Activated T-helper 1 cell treated with Interleukin-2 at 50 U/mL for 16 hours (primary cell): ENCODE results near the gene MFSD12.

Experiments used
- DNase-seq: peaks from one replicate; pipeline ENCODE4 v3.0.0-alpha.2; 2020; ENCODE audit warnings: low read depth

Gene MFSD12

DNA sequence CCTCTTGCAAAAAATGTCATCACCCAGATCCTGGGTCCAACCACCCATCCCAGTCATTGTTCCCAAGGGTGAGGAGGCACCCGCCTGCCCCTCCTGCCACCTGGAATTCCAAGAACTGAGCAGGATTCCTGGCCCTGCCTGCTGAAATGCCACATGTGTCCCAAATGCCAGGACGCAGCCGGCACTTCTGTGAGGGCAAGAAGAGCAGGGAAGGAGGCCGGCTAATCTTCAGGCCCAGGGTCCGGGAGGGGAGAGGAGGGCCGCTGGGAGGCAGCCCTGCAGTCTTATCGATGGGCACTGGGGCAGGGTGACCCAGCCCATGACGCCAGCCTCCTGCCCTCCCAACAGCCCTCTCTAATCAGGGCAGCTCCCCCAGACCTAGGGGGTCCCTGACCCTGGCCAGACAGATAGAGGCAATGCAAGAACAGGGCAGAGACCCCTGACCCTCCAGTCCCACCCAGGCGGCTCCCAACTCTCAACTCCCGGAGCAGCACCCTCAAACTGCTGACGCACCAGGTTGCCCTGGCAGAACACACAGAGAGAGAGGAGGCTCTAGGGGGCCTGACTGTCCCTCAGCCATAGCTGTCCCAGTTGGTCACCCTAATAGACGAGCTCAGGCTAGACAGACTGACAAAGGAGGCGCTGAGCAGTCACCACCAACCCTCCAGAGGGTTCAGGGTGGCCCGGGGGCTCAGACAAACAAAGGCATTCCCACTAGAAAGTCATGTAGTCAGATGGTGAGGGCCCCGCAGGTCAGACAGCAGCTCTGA lies 1.5 kb downstream of the MFSD12 start:
- DNase-seq = no peak

DNA sequence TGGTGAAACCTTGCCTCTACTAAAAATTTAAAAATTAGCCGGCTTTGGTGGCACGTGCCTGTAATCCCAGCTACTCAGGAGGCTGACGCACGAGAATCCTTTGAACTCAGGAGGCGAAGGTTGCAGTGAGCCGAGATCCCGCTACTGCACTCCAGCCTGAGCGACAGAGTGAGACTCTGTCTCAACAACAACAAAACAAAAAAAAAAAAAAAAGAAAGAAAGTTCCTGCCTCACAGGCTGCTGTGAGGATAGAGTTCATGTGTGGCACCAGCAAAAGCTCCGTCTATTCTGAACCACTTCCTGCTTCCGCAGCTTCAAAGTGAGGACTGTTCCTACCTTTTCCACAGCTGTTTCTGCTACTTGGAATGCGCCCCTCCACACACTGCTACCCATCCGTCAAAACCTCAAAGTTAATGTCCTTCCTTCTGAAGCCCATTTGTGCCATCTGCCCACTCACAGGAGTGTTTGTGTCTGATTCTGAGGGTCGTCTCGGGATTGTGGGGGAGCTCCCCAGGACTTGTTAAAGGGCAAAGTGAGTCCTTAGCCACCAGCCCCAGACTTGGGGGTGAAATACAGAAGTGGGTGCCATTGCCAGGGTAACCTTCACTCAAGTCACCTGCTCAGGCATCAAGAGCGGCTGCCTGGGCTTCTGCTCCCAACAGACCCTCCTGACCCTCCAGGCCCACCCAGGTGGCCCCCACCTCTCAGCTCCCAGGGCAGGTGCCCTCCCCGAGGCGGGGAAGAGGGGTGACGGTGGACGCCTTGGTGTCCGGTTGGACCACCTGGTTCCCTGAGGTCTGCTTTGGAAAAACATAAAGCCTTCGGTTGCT lies 2.9 kb downstream of the MFSD12 start:
- DNase-seq = peak; percentile 34

DNA sequence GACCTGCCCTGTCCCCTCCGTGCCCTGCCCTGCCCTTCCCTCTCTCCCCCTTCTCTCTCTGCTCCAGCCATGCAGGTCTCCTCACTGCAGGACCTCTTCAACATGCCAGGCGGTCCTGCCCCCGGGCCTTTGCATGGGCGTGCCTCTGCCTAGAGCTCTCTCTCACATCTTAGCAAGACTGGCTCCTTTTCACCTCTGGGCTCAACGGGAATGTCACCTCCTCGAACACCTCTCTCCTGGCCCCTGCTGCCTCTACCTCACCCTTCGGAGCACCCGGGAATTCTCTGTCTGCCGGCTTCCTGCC lies 5.6 kb downstream of the MFSD12 start:
- DNase-seq = no peak

DNA sequence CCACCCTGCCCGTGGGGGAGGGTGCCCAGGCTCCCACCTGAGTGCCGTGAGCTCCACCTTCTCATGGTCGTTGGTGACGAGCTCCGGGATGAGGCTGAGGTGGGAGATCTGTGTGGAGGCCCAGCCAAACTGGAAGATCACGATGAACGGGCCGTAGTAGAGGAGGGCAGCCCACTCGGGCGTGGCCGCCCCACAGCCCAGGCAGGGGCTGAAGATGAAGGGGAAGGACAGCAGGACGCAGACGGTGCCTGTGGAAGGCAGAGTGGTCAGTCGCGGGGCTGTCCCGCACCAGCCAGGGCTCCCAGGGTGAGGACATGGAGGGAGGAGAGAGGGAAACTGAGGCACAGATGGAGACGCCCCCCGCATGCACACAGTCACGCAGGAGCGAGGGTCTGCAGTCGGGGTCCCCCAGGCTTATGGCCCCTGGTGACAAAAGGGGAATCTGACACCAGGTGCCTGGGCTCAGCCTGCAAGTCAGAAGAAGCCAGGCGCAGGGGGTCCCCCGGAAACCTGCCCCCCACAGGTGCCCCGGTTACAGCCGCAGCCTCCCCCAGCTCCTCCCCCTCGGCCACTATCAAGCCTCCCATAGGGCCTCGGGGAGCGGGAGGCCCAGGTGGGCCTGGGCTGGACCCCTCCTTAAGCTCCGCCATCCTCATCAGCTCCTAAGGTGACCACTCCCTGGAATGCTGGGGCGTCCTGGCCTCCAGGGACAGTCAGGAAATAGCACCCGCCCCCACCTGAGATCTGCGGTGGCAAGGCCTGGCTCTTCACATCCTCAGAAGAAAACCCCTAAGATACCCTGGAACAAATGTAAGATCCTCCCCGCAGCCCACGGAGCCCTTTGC lies 6.2 kb downstream of the MFSD12 start:
- DNase-seq = no peak

DNA sequence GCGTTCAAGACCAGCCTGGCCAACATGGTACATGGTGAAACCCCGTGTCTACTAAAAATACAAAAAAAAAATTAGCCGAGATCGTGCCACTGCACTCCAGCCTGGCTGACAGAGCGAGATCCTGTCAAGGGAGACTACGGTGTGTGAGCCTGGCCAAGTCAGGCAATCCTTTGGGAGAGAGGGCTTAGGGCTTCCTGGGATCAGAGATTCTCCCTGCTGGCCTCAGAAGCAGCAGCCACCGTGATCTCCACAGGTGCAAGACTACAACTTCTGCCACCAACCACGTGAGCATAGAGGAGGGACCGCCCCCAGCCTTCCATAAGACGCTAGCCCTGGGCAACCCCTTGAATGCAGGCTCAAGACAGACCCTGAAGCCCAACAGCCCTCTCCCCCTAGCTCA lies 7.6 kb downstream of the MFSD12 start:
- DNase-seq = no peak

DNA sequence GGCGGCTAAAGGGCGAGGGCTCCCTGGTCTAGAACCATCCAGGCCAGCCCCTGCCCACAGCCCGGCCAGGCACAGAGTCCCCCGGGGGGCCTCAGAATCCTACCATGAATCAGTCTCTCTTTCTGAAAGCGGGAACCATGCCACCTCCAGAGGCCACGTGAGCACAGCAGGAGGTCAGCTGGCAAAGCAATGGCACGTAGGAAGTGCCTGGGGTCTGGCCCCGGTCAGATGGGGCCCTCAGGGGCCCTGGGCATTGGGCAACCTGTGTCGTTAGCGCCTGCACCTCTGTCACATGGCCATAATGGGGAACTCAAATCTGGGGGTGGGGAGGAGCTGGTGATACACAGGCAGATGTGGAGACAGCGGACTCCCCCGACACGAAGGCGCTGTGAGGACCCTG lies 8.8 kb downstream of the MFSD12 start:
- DNase-seq = no peak

DNA sequence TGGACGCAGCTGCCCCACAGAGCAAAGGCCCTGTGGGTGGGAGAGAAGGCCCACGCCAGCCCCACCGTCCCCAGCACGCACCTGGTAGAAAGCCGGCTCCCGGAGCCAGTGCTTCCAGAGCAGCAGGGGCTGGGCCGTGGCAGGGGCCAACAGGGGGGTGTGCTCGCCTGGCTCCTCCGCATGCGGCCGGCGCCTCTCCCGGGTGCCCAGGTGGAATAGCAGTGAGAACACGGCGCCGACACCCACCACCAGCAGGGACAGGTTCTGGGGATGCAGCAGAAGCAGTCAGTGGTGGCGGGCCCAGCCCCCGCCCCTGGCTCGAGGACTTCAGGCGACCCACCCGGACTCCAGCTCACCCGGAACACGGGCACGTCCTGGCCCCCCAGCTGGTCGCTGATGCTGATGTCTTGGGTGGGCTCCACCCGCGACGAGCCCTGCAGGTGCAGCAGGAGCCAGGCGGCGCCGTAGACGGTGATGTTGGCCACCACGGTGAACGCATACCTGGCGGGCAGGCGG lies 9.6 kb downstream of the MFSD12 start:
- DNase-seq = no peak

DNA sequence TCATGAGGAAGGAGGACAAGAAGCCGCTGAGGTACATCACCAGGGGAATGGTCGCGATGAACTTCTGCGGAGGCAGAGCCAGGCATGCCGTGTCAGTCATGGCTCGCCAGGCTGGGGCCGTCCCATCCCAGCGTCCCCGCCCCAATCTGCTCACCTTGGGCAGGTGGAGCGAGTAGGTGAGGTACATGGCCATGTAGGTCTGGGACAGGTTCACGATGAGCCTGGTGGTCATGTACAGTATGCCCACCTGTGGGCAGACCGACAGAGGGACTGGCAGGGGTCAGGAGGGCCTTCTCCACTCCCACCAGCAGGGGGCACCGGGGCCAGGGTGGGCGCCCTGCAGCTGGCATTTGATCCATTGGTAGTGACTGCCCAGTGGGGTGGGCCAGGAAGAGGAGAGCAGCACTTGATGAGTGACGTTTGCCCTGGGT lies 10.1 kb downstream of the MFSD12 start:
- no peak for DNase-seq

DNA sequence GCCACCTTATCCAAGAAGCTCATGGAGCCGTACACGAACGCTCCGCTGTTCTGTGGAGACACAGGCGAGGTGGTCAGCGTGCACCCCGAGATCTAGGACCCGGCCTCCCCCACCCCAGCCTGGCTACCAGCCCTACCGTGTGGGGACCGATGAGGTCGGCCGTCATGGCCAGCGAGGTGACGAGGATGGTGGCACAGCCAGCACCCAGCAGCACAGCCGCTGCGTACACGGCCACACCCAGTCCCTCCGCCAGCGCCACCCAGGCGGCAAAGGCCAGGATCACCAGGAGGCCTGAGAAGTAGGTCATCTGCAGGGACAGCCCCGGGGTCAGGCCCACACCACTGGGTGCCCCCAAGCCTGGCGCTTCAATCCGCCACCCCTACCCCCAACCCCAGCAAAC lies 11.3 kb downstream of the MFSD12 start:
- DNase-seq = no peak

DNA sequence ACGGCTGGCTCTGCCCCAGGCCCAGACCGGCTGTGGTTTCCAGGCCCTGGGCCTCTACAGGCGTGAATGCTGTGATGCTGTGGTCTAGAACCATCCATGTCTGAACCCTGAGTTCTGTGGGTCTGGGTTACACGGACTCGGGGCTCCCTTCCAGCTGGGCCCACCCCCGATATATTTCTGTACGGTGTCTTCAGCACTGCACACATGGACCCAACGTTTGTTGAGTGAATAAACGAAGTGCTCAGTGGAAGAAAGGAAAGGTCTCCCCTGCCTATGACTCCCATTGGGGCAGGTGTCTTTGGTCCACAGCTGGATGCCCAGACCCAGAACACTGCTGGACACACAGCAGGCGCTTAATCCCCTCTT lies 11.7 kb downstream of the MFSD12 start:
- no peak for DNase-seq

DNA sequence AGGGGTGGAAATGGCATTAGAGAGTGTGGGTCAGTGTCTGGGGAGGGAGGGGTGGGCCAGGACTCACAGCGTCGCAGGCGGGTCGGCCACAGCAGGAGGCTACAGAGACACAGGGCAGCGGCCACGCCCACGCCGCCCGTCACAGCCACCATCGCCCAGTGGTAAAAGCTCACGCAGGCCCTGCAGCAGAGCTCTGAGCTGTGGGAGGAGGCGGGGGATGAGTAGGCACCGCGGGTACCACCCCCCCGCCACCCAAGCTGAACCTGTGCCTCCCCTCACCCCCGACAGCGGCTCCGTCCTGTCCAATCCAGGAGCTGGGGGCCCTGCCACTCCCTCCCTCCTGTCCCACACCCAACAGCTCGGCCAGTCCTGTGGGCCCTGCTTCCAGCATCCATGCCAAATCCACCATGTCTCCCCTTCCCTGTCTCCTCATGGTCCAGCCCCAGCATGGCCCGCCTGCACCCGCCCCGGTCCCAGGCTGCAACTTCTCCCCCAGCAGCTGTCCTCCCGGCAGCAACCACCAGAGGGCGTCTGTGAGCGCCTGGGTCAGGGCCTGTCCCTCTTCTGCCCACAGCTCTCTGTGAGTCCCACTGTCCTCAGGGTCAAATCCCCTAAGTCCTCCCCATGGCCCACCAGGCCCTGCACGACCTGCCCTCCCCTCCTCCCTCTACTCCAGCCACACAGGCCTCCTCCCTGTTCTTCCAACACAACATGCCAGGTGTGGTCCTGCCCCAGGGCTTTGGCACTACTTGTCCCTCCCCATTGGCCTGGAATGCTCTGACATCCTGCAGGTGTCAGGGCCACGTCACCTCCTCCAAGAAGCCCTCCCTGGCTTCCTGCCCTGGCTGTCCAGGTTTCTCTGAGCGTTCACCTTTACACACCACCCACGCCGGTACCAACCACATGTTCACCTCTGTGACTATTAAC lies 12.4 kb downstream of the MFSD12 start:
- peak; percentile 63 for DNase-seq

DNA sequence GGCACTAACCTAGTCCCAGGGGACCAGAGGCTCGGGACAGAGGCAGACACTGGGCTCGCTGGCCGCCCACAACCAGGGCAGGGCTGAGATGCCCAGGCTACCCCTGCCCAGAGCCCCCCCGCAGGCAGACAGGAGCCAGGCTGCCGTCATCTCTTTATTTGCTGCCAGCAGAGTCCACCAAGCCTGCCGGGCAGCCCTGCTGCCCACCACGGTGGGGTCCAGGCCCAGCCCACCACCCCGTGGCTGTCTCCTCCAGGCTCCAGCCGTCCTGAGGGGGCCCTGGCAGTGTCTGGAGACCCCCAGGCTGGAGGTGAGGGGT lies 13.4 kb downstream of the MFSD12 start:
- DNase-seq = no peak

DNA sequence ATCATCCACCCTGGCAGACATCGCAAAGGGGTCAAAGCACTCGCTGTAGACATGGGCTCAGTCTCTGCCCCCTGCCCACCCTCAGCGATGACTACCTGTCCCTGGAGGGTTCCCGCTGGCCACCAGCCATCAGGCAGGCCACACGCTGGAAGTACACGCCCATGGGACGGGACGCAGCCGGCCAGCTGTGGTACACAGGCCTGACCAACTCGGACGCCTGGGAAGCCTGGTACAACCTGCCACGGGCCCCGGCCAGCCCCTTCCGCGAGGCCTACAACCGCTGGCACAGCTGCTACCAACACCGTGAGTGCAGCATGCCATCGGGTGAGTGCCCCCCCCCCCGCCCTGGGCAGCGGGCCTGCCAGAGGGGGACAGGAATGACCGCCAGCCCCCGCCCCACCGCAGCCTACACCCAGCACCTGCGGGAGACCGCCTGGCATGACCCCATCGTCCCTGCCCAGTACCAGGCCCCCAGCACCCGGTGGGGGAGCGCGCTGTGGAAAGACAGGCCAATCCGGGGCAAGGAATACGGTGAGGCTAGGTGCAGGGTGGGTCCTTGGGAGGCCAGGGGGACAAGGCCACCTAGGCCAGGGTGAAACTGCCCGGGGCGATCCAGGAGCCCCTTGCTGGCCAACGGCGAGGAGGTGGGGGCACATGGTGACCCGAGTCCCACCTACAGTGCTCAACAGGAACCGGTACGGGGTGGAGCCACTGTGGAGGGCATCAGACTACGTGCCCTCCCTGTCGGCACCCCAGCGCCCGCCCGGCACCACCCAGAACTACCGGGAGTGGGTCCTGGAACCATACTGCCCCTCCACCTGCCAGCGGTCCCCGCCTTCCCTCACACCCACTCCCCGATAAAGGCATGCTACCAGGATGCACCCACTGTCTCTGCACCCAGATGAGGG lies 14.0 kb downstream of the MFSD12 start:
- no peak for DNase-seq

DNA sequence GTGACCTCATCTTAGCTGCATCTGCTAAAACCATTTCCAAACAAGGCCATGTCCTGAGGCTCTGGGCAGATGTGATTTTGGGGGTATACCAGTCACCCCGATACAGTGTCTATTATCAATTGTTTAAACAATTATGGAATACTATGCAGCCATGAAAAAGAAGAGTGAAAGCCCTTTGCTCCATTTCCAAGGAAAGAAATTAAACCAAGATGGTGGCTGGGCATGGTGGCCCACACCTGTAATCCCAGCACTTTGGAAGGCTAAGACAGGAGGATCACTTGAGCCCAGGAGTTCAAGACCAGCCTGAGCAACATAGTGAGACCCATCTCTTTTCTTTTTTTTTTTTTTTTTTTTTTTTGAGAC lies 17.6 kb downstream of the MFSD12 start:
- no peak for DNase-seq

DNA sequence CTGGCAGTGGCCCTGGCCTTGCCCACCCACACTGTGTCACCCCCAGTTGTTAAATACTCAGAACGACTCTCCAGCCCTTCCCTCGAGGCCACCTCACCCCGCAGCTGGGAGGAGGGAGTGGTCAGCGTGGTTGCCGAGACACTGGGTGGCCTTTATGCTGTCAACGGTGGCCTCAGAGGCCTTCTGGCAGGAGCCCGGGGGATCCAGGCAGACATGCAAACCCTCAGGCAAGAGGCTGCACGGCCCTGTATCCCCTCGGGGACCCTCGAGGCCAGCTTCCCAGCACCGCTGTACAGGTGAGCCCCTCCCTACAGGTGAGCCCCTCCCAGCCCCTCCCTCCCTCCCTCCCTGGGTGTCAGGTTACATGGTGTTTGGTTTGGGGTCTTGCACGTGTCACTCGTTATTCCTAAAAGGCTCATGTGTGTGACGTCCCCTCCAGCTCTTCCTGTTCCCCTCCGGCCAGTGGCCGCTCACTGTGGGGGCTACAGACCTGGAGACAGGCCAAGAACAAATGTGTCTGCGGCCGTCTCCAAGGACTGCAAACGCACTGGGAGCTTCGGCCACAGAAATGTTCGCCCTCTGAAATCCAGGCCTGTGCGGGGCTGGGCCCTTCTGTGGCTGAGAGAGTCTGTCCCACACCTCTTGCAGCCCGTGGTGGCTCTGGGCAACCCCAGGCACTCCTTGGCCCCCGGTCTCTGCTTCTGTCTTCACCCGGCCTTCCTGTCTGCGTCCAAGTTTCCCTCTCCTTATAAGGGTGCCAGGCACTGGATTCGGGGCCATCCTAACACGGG lies 18.2 kb downstream of the MFSD12 start, which contains the start of gene TEKTIP1:
TSS of gene TEKTIP1 (plus strand) at position 210 of the 791 bp plus-strand sequence. CDS start at position 214, 4 bp downstream.
- DNase-seq = no peak

DNA sequence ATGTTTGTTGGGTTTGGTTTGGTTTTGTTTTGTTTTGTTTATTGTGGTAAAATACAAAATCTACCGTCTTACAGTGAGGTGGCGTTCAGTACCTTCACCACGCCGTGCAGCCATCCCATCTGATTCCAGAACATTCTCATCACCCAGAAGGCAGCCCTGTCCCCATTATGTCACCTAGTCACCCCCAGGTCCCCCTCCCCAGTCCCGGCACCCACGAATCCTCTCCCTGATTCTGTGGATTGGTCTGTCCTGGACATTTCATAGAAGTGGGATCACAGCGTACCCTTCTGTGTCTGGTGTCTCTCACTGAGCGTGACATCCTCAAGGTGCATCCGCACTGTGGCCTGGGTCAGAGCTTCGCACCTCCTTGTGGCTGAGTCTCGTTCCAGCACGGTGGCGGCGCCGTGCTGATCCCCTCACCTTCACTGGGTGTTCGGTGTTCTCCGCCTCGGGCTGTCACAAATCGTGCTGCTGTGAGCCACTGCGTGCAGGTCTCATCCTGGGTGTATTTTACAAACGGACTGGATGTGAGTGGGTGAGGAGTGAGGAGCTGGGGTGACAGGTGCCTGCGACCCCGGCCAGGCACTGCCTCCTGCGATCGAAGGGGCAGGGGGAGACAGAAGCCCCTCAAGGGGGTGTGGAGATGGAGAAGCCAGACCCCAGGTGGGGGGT lies 19.0 kb downstream of the MFSD12 start:
- no peak for DNase-seq

DNA sequence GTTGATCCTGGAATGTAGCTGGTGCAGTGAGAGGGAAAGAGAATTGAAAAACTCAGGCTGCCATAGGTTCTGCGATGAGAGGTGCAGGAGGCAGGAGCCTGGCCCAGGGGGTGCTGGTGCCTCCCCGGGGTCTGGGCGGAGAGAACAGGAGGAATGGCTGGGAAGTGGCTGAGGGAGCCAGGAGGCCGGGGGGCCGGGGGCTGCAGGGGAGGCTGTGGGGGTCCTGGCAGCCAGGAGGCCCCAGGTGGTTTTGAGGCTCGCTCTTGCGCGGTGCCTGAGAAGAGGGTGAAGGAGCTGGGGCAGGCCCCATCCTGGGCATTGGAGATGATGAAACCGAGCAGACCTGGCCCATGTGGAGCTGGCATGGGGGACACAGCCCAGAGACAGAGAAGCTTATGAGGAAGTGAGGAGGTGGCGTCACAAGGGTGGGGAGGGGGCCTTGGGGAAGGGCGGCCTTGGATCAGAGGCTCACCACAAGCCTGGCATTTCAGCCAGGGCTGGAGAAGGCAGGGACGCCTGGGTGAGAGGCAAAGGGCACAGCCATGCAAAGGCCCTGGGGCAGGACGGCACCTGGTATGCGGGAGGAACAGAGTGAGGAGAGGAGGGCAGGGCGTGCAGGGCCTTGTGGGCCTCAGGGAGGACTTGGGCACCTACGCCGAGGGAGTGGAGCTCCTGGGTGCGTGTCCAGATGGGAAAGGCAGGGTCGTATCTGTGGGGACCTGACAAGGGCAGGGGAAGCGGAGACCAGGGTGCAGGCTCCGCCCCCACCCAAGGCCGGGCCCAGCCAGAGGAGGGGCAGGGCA lies 19.7 kb downstream of the MFSD12 start:
- DNase-seq = no peak

DNA sequence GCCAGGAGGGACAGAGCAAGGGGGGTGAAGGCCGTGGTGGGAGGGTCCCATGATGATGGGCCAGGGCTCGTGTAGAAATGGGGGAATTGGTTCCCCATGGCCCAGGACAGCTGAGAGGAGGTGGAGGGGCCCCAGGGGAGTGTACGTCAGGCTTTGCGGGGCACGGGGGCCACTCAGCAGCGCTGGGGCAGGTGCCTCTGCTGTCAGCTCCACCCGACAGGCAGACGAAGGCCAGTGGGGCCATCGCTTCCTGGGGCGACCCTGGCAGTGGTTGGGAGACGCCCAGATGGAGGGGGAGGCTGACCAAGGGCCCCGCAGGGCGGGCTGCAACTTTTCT lies 20.3 kb downstream of the MFSD12 start:
- no peak for DNase-seq
